H9 (cell line): ENCODE data around the gene C1QTNF9. TPM values are rescaled to one million over a fixed set of nuclear protein-coding genes. Genes with fewer than 3 reads are reported as not detected.

ENCODE experiments used
- DNase-seq: peaks from one replicate; pipeline ENCODE4 v3.0.0-alpha.2; 2017
- H2AFZ ChIP-seq: one replicate; pipeline ENCODE4 v1.6.1; 2013; ENCODE audit warnings: mild to moderate bottlenecking, low read length, control low read depth, moderate library complexity
- H2AK5ac ChIP-seq: 2 replicates; pipeline ENCODE4 v1.6.1; 2013; ENCODE audit warnings: low read length, control low read depth, mixed read lengths; ENCODE audit not compliant: insufficient read length
- H2BK120ac ChIP-seq: one replicate; pipeline ENCODE4 v1.6.1; 2013; ENCODE audit warnings: low read depth, mild to moderate bottlenecking, low read length, control low read depth, inconsistent platforms; ENCODE audit not compliant: poor library complexity, severe bottlenecking
- H2BK12ac ChIP-seq: 2 replicates; pipeline ENCODE4 v1.6.1; 2013; ENCODE audit warnings: low read length, control low read depth, mixed read lengths, low read depth; ENCODE audit not compliant: insufficient read length
- H2BK15ac ChIP-seq: 2 replicates; pipeline ENCODE4 v1.6.1; 2013; ENCODE audit warnings: low read depth, low read length, control low read depth
- H2BK20ac ChIP-seq: one replicate; pipeline ENCODE4 v1.6.1; 2013; ENCODE audit warnings: low read depth, mild to moderate bottlenecking, low read length, control low read depth, inconsistent platforms; ENCODE audit not compliant: poor library complexity, severe bottlenecking
- H2BK5ac ChIP-seq: 2 replicates; pipeline ENCODE4 v1.6.1; 2013; ENCODE audit warnings: low read length, control low read depth, mixed read lengths; ENCODE audit not compliant: insufficient read length
- H3K14ac ChIP-seq: 2 replicates; pipeline ENCODE4 v1.6.1; 2013; ENCODE audit warnings: low read length, control low read depth; ENCODE audit not compliant: insufficient read depth
- H3K18ac ChIP-seq: 2 replicates; pipeline ENCODE4 v1.6.1; 2013; ENCODE audit warnings: low read depth, mild to moderate bottlenecking, mixed read lengths, low read length, control low read depth; ENCODE audit not compliant: insufficient read length
- H3K23ac ChIP-seq: 2 replicates; pipeline ENCODE4 v1.6.1; 2013; ENCODE audit warnings: low read length, control low read depth, mixed read lengths, low read depth; ENCODE audit not compliant: insufficient read length
- H3K23me2 ChIP-seq: 2 replicates; pipeline ENCODE4 v1.6.1; 2013; ENCODE audit warnings: low read depth, mild to moderate bottlenecking, mixed read lengths, low read length, control low read depth; ENCODE audit not compliant: insufficient read length, poor library complexity, severe bottlenecking
- H3K27ac ChIP-seq: 2 replicates; pipeline ENCODE4 v1.5.1; 2013; ENCODE audit warnings: low read length, control low read depth, mixed read lengths, low read depth; ENCODE audit not compliant: insufficient read length
- H3K27me3 ChIP-seq: 2 replicates; pipeline ENCODE4 v1.6.1; 2013; ENCODE audit warnings: low read length, control low read depth, inconsistent platforms; ENCODE audit not compliant: insufficient read depth
- H3K4ac ChIP-seq: 2 replicates; pipeline ENCODE4 v1.6.1; 2013; ENCODE audit warnings: low read depth, mild to moderate bottlenecking, control low read depth, inconsistent platforms, low read length, moderate library complexity
- H3K4me1 ChIP-seq: 2 replicates; pipeline ENCODE4 v1.6.1; 2013; ENCODE audit warnings: low read length, control low read depth, inconsistent platforms; ENCODE audit not compliant: insufficient read depth
- H3K4me2 ChIP-seq: 2 replicates; pipeline ENCODE4 v1.6.1; 2013; ENCODE audit warnings: low read length, control low read depth, mixed read lengths; ENCODE audit not compliant: insufficient read length, insufficient read depth
- H3K56ac ChIP-seq: 2 replicates; pipeline ENCODE4 v1.6.1; 2013; ENCODE audit warnings: low read depth, mild to moderate bottlenecking, mixed read lengths, low read length, control low read depth; ENCODE audit not compliant: insufficient read length
- H3K79me1 ChIP-seq: 2 replicates; pipeline ENCODE4 v1.6.1; 2013; ENCODE audit warnings: low read depth, mild to moderate bottlenecking, moderate library complexity, low read length, control low read depth, inconsistent platforms; ENCODE audit not compliant: insufficient read depth, poor library complexity, severe bottlenecking
- H3K79me2 ChIP-seq: 2 replicates; pipeline ENCODE4 v1.6.1; 2013; ENCODE audit warnings: low read length, control low read depth, inconsistent platforms; ENCODE audit not compliant: insufficient read depth
- H3K9ac ChIP-seq: 2 replicates; pipeline ENCODE4 v1.6.1; 2013; ENCODE audit warnings: low read length, control low read depth, mixed read lengths; ENCODE audit not compliant: insufficient read length; ENCODE audit errors: extremely low read depth
- H3K9me3 ChIP-seq: one replicate; pipeline ENCODE4 v1.6.1; 2013; ENCODE audit warnings: low read depth, low read length, inconsistent platforms; ENCODE audit not compliant: control insufficient read depth
- H3T11ph ChIP-seq: one replicate; pipeline ENCODE4 v1.6.1; 2013; ENCODE audit warnings: mild to moderate bottlenecking, low read length, control low read depth, inconsistent platforms
- H4K20me1 ChIP-seq: one replicate; pipeline ENCODE4 v1.6.1; 2013; ENCODE audit not compliant: control insufficient read depth, insufficient read length, insufficient read depth
- H4K5ac ChIP-seq: 2 replicates; pipeline ENCODE4 v1.6.1; 2013; ENCODE audit warnings: low read depth, mild to moderate bottlenecking, mixed read lengths, low read length, control low read depth; ENCODE audit not compliant: insufficient read length
- H4K8ac ChIP-seq: replicated peaks from 2 replicates; pipeline ENCODE4 v1.6.1; 2013; ENCODE audit warnings: low read length, control low read depth, mixed read lengths, low read depth; ENCODE audit not compliant: insufficient read length
- H4K91ac ChIP-seq: 2 replicates; pipeline ENCODE4 v1.6.1; 2013; ENCODE audit warnings: low read depth, mild to moderate bottlenecking, moderate library complexity, mixed read lengths, low read length, control low read depth; ENCODE audit not compliant: insufficient read length
- H3K27ac Mint-ChIP-seq, 3 experiments: 2 replicates in 2 of 3; 3 replicates in 1 of 3; pipeline ENCODE4 v1.8.0; 2020 to 2021; ENCODE audit warnings: mixed read lengths in 3 of 3, mild to moderate bottlenecking in 1 of 3, moderate library complexity in 1 of 3
- H3K27me3 Mint-ChIP-seq: 2 replicates; pipeline ENCODE4 v1.8.0; 2021; ENCODE audit warnings: low read depth, mild to moderate bottlenecking, moderate library complexity, mixed read lengths
- H3K36me3 Mint-ChIP-seq, 3 experiments: 2 replicates in 2 of 3; 3 replicates in 1 of 3; pipeline ENCODE4 v1.8.0; 2020 to 2021; ENCODE audit warnings: low read depth in 3 of 3, mixed read lengths in 3 of 3; ENCODE audit not compliant: insufficient read depth in 1 of 3
- H3K4me1 Mint-ChIP-seq, 2 experiments: 2 replicates each; pipeline ENCODE4 v1.8.0; 2020; ENCODE audit warnings: mixed read lengths in 2 of 2
- H3K4me3 Mint-ChIP-seq, 2 experiments: 2 replicates in 1 of 2; 3 replicates in 1 of 2; pipeline ENCODE4 v1.8.0; 2020 to 2021; ENCODE audit warnings: mild to moderate bottlenecking in 2 of 2, mixed read lengths in 2 of 2, moderate library complexity in 1 of 2
- H3K9me3 Mint-ChIP-seq, 2 experiments: 2 replicates in 1 of 2; 3 replicates in 1 of 2; pipeline ENCODE4 v1.8.0; 2020; ENCODE audit warnings: mild to moderate bottlenecking in 2 of 2, mixed read lengths in 2 of 2, moderate library complexity in 1 of 2
- CTCF ChIP-seq: fragments of 200-600 bp; sonication (generic); conservative IDR thresholded peaks from 3 replicates; pipeline ENCODE4 v1.8.0; 2021; ENCODE audit warnings: antibody characterized with exemption, mild to moderate bottlenecking
- WGBS: extraction: QIAGEN DNeasy Blood & Tissue Kit; methylation state at CpG from one replicate; pipeline ENCODE4 v1.1.7; 2013; ENCODE audit warnings: missing lambda C conversion rate, low lambda C conversion rate, mixed read lengths; ENCODE audit not compliant: insufficient read length; ENCODE audit errors: extremely low coverage; 5-methylcytosine and 5-hydroxymethylcytosine counted together
- total RNA-seq: library from RNA; stranded (reverse); gene quantifications from 2 replicates; pipeline ENCODE4 v1.2.1, GENCODE V29; 2021

Gene C1QTNF9
- total RNA-seq, 1 experiment from 2014 or later = not detected

- Histone ChIP-seq H3T11ph (no peak overlapping the region), H2AFZ (no peak overlapping the region), H2BK12ac (no peak overlapping the region), H2AK5ac (no peak overlapping the region), H3K79me2 (no peaks in the 10 kb centered on the region), H3K4me2 (no peak overlapping the region), H3K23me2 (no peaks in the 10 kb centered on the region), H4K8ac (no peak overlapping the region), H2BK15ac (no peak overlapping the region), H3K79me1 (no peaks in the 10 kb centered on the region), H2BK120ac (no peak overlapping the region), H3K27ac (no peak overlapping the region), H3K4me1 (no peaks in the 10 kb centered on the region), H4K5ac (no peak overlapping the region), H4K20me1 (no peaks in the 10 kb centered on the region), H3K14ac (no peak overlapping the region), H3K9me3 (no peaks in the 10 kb centered on the region), H2BK5ac (no peak overlapping the region), H3K27me3 (no peaks in the 10 kb centered on the region), H3K18ac (no peak overlapping the region), H3K9ac (no peak overlapping the region), H2BK20ac (no peak overlapping the region), H3K23ac (no peak overlapping the region), H3K4ac (no peak overlapping the region), H4K91ac (no peak overlapping the region), H3K56ac (no peak overlapping the region)
- no CpG with 5 or more reads among the region's 10 CpGs for WGBS
- no peaks in the 10 kb centered on the region for H3K27me3 Mint-ChIP-seq
- H3K4me1 Mint-ChIP-seq = no peaks in the 10 kb centered on the region
- peak overlapping the region in 2 of 3 experiments; percentile 2 to 6; a peak in 1 of 7 replicates for H3K27ac Mint-ChIP-seq
- peaks cover 9 to 21% (median 14%) of the 10 kb centered on the region in 3 experiments; a peak in 6 of 7 replicates for H3K36me3 Mint-ChIP-seq
- H3K9me3 Mint-ChIP-seq = no peaks in the 10 kb centered on the region
- TF ChIP-seq CTCF = no peak
- H3K4me3 Mint-ChIP-seq = no peak overlapping the region
- DNase-seq = no peak
Observed at GRCh38 chr13:24284889-24285565, 24.4 kb upstream of the C1QTNF9 start.
